IMR-90 (cell line): ENCODE measurements around the gene OR2V2. TPM values are rescaled to one million over a fixed set of nuclear protein-coding genes. Genes with fewer than 3 reads are reported as not detected.

Source experiments
- ATAC-seq: fragments of 200-7000 bp; cut with Tn5 transposase; 2 replicates; pipeline ENCODE4 v1.9.1; 2020; ENCODE audit warnings: low read depth, mild to moderate bottlenecking, moderate library complexity
- BruUV-seq: library from RNA; stranded (reverse); fragments of 400-500 nt; replicated peaks from 2 replicates; lab custom pipeline; 2021; lab: Mats Ljungman, UMichigan
- CTCF ChIA-PET: fragments of 300-600 bp; formaldehyde crosslinking; extraction: SDS; loops from one replicate; lab custom pipeline; 2021; ENCODE audit warnings: antibody characterized with exemption; lab: Yijun Ruan, JAX
- POLR2A ChIA-PET: fragments of 300-600 bp; sonication (Branson Sonifier 250); formaldehyde crosslinking; loops from one replicate; lab custom pipeline; 2022; ENCODE audit warnings: antibody characterized with exemption; ENCODE audit not compliant: unreplicated experiment; lab: Charles Lee
- DNase-seq: peaks from one replicate; pipeline ENCODE4 v3.0.0; 2013
- H2AFZ ChIP-seq: replicated peaks from 2 replicates; pipeline ENCODE3; 2013; ENCODE audit warnings: low read length, mild to moderate bottlenecking; ENCODE audit not compliant: poor library complexity
- H2AK5ac ChIP-seq: 2 replicates; pipeline ENCODE4 v1.6.1; 2013; ENCODE audit warnings: low read depth, low read length, inconsistent platforms
- H2AK9ac ChIP-seq: replicated peaks from 2 replicates; pipeline ENCODE3; 2013; ENCODE audit warnings: mild to moderate bottlenecking, low read depth, low read length, moderate library complexity; ENCODE audit not compliant: poor library complexity
- H2BK120ac ChIP-seq: 2 replicates; pipeline ENCODE4 v1.6.1; 2013; ENCODE audit warnings: low read depth, low read length, inconsistent platforms
- H2BK15ac ChIP-seq: 3 replicates; pipeline ENCODE4 v1.6.1; 2013; ENCODE audit warnings: low read depth, low read length, inconsistent platforms
- H2BK20ac ChIP-seq: 2 replicates; pipeline ENCODE4 v1.6.1; 2013; ENCODE audit warnings: low read depth, mild to moderate bottlenecking, inconsistent platforms, low read length, moderate library complexity
- H2BK5ac ChIP-seq: 2 replicates; pipeline ENCODE4 v1.6.1; 2013; ENCODE audit warnings: mild to moderate bottlenecking, low read depth, low read length, inconsistent platforms; ENCODE audit not compliant: poor library complexity, severe bottlenecking
- H3K14ac ChIP-seq: replicated peaks from 2 replicates; pipeline ENCODE4 v1.6.1; 2013; ENCODE audit warnings: low read depth, low read length, inconsistent platforms
- H3K18ac ChIP-seq: 2 replicates; pipeline ENCODE4 v1.6.1; 2013; ENCODE audit warnings: low read depth, low read length, control low read depth
- H3K23ac ChIP-seq: 2 replicates; pipeline ENCODE4 v1.6.1; 2013; ENCODE audit warnings: low read depth, low read length, inconsistent platforms
- H3K27ac ChIP-seq: 2 replicates; pipeline ENCODE4 v1.5.1; 2013; ENCODE audit warnings: mild to moderate bottlenecking, control low read depth, low read length; ENCODE audit not compliant: insufficient read depth
- H3K27me3 ChIP-seq: 2 replicates; pipeline ENCODE4 v1.6.1; 2013; ENCODE audit warnings: low read length; ENCODE audit not compliant: control insufficient read depth, insufficient read depth
- H3K36me3 ChIP-seq: 2 replicates; pipeline ENCODE4 v1.6.1; 2013; ENCODE audit warnings: low read length, mixed read lengths; ENCODE audit not compliant: control insufficient read depth, insufficient read depth
- H3K4ac ChIP-seq: 2 replicates; pipeline ENCODE4 v1.6.1; 2013; ENCODE audit warnings: low read depth, low read length, inconsistent platforms
- H3K4me1 ChIP-seq: 2 replicates; pipeline ENCODE4 v1.6.1; 2013; ENCODE audit warnings: low read length, mixed read lengths; ENCODE audit not compliant: control insufficient read depth, insufficient read depth
- H3K4me2 ChIP-seq: 2 replicates; pipeline ENCODE4 v1.6.1; 2013; ENCODE audit warnings: low read depth, mild to moderate bottlenecking, control low read depth, low read length, moderate library complexity
- H3K4me3 ChIP-seq: 2 replicates; pipeline ENCODE4 v1.5.1; 2013; ENCODE audit warnings: low read depth, mild to moderate bottlenecking, control low read depth, low read length, moderate library complexity; ENCODE audit not compliant: insufficient read depth
- H3K56ac ChIP-seq: 2 replicates; pipeline ENCODE4 v1.6.1; 2013; ENCODE audit warnings: low read length, inconsistent platforms; ENCODE audit not compliant: insufficient read depth; ENCODE audit errors: extremely low read depth
- H3K79me1 ChIP-seq, 2 experiments: 2 replicates each; pipeline ENCODE4 v1.6.1; 2013; ENCODE audit warnings: low read length in 2 of 2, inconsistent platforms in 1 of 2, low read depth in 1 of 2
- H3K9ac ChIP-seq: 2 replicates; pipeline ENCODE4 v1.6.1; 2013; ENCODE audit warnings: low read depth, low read length, control low read depth
- H3K9me1 ChIP-seq: 2 replicates; pipeline ENCODE4 v1.6.1; 2013; ENCODE audit warnings: low read length, inconsistent platforms; ENCODE audit not compliant: insufficient read depth
- H3K9me3 ChIP-seq: 2 replicates; pipeline ENCODE4 v1.6.1; 2013; ENCODE audit warnings: low read length; ENCODE audit not compliant: control insufficient read depth, insufficient read depth
- H4K20me1 ChIP-seq: 2 replicates; pipeline ENCODE4 v1.6.1; 2013; ENCODE audit warnings: low read length, inconsistent platforms; ENCODE audit not compliant: insufficient read depth
- H4K5ac ChIP-seq: 2 replicates; pipeline ENCODE4 v1.6.1; 2013; ENCODE audit warnings: mild to moderate bottlenecking, low read depth, low read length, control low read depth
- H4K8ac ChIP-seq, 2 experiments: 2 replicates each; pipeline ENCODE4 v1.6.1; 2013; ENCODE audit warnings: low read depth in 2 of 2, low read length in 2 of 2, control low read depth in 1 of 2, inconsistent platforms in 1 of 2
- H4K91ac ChIP-seq: 2 replicates; pipeline ENCODE4 v1.6.1; 2013; ENCODE audit warnings: low read depth, low read length, inconsistent platforms; ENCODE audit not compliant: insufficient read depth
- BHLHE40 ChIP-seq: fragments of 150-350 bp; IDR thresholded peaks from 2 replicates; pipeline ENCODE4 v1.6.1; 2016; ENCODE audit warnings: mild to moderate bottlenecking, low read depth, low read length
- CHD1 ChIP-seq: IDR thresholded peaks from 2 replicates; pipeline ENCODE4 v1.6.1; 2012; ENCODE audit warnings: low read depth, low read length, improper control_type of control experiment
- CTCF ChIP-seq: conservative IDR thresholded peaks from 2 replicates; pipeline ENCODE4 v1.5.1; 2012; ENCODE audit warnings: mild to moderate bottlenecking, low read depth, low read length, improper control_type of control experiment
- MAFK ChIP-seq: IDR thresholded peaks from 2 replicates; pipeline ENCODE4 v1.6.1; 2012; ENCODE audit warnings: low read depth, low read length, improper control_type of control experiment
- MAZ ChIP-seq: IDR thresholded peaks from 2 replicates; pipeline ENCODE4 v1.6.1; 2012; ENCODE audit warnings: low read depth, mild to moderate bottlenecking, low read length, improper control_type of control experiment, moderate library complexity, borderline replicate concordance
- MXI1 ChIP-seq: IDR thresholded peaks from 2 replicates; pipeline ENCODE4 v1.6.1; 2012; ENCODE audit warnings: low read depth, mild to moderate bottlenecking, low read length, moderate library complexity, borderline replicate concordance
- NFE2L2 ChIP-seq: fragments of 150-350 bp; IDR thresholded peaks from 2 replicates; pipeline ENCODE4 v1.6.1; 2016; ENCODE audit warnings: low read depth, mild to moderate bottlenecking, low read length
- POLR2A ChIP-seq: IDR thresholded peaks from 2 replicates; pipeline ENCODE4 v1.6.1; 2012; ENCODE audit warnings: mild to moderate bottlenecking, low read depth, low read length
- RAD21 ChIP-seq: IDR thresholded peaks from 2 replicates; pipeline ENCODE4 v1.6.1; 2012; ENCODE audit warnings: low read length, improper control_type of control experiment
- RCOR1 ChIP-seq: IDR thresholded peaks from 2 replicates; pipeline ENCODE4 v1.6.1; 2012; ENCODE audit warnings: mild to moderate bottlenecking, low read length, improper control_type of control experiment; ENCODE audit not compliant: insufficient replicate concordance
- RFX5 ChIP-seq: IDR thresholded peaks from 2 replicates; pipeline ENCODE4 v1.8.0; 2012; ENCODE audit warnings: low read depth, mild to moderate bottlenecking, low read length, moderate library complexity
- SMC3 ChIP-seq: fragments of 150-350 bp; IDR thresholded peaks from 2 replicates; pipeline ENCODE4 v1.6.1; 2016; ENCODE audit warnings: low read depth, mild to moderate bottlenecking, antibody characterized with exemption, low read length, moderate library complexity
- WGBS, 2 experiments: methylation state at CpG; one replicate each; pipeline versions ENCODE4 v1.1.5 to v1.1.7; 2013; ENCODE audit warnings: missing lambda C conversion rate in 2 of 2; ENCODE audit not compliant: insufficient read length in 1 of 2; ENCODE audit errors: extremely low coverage in 2 of 2; 5-methylcytosine and 5-hydroxymethylcytosine counted together
- dilution Hi-C: fragments of 300-500 bp; cut with HindIII; formaldehyde crosslinking; loops from one replicate; pipeline ENCODE4 v1.14.3; 2018; ENCODE audit warnings: low sequenced_read_pairs; ENCODE audit not compliant: unreplicated experiment
- in situ Hi-C: fragments of 300-500 bp; cut with MboI; formaldehyde crosslinking; loops from 3 replicates; pipeline ENCODE4 v1.14.3; 2019; ENCODE audit warnings: low sequenced_read_pairs, inconsistent platforms, mixed read lengths
- intact Hi-C: fragments of 100-400 bp; cut with micrococcal nuclease; formaldehyde crosslinking; loops from 2 replicates; pipeline ENCODE4 v1.10.0; 2022
- polyA plus RNA-seq, 3 experiments: library from polyadenylated mRNA; depleted of rRNA; stranded (reverse); fragments of >200 nt; gene quantifications; 2 replicates each; pipeline ENCODE4 v1.2.3, GENCODE V29; 2012; ENCODE audit warnings: low replicate concordance in 1 of 3
- total RNA-seq: library from RNA; depleted of rRNA; stranded (reverse); fragments of >200 nt; gene quantifications from 2 replicates; pipeline ENCODE4 v1.2.3, GENCODE V29; 2012
- TF ChIP-seq, protein P1 (sequence below): fragments of 150-350 bp; IDR thresholded peaks from 2 replicates; pipeline ENCODE4 v1.6.1; 2016; ENCODE audit warnings: low read depth, mild to moderate bottlenecking, low read length, moderate library complexity, borderline replicate concordance
- TF ChIP-seq, protein P2 (sequence below): fragments of 150-350 bp; IDR thresholded peaks from 2 replicates; pipeline ENCODE4 v1.6.1; 2017; ENCODE audit warnings: mild to moderate bottlenecking, antibody characterized with exemption, low read length, low read depth

Gene OR2V2
- total and polyA plus RNA-seq, 2 of the 4 experiments (the other 2 are of a cell fraction): not detected

DNA sequence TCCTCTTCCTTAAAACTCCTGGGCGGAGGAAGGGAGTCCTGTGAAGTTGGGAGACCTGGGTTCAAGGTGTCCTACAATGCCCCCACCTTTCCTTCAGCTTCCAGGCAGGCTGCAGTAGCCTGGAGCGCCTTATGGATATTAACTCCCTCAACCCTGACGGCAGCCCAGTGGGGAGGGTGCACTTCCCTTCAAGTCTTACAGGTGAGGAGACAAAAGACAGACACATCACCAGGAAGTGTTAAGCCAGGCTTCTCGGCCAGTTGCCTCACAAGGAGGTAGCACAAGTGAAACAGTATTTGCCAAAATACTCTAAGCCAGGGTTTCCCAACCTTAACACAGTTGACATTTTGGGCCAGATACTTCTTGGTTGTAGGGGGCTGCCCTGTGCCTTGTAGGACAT is 53.4 kb downstream of the OR2V2 start:
- in situ Hi-C loops: no loop called here
- BruUV-seq: no TSS peak
- no peak overlapping the region for H3K4me3 ChIP-seq
- intact Hi-C loops: no loop called here
- H3K79me1 ChIP-seq: no peaks in the 10 kb centered on the region
- dilution Hi-C loops: no loop called here
- no peaks in the 10 kb centered on the region for H3K36me3 ChIP-seq
- no peak overlapping the region for H3K56ac ChIP-seq
- H2BK20ac ChIP-seq: no peak overlapping the region
- DNase-seq (no peak), ATAC-seq (no peak)
- H4K91ac ChIP-seq: no peak overlapping the region
- TF ChIP-seq RAD21 (no peak), NFE2L2 (no peak), CHD1 (no peak), BHLHE40 (no peak), MXI1 (no peak), POLR2A (no peak), RCOR1 (no peak), CTCF (no peak), SMC3 (no peak), MAFK (no peak), MAZ (no peak), RFX5 (no peak)
- TF ChIP-seq, protein P1, sequence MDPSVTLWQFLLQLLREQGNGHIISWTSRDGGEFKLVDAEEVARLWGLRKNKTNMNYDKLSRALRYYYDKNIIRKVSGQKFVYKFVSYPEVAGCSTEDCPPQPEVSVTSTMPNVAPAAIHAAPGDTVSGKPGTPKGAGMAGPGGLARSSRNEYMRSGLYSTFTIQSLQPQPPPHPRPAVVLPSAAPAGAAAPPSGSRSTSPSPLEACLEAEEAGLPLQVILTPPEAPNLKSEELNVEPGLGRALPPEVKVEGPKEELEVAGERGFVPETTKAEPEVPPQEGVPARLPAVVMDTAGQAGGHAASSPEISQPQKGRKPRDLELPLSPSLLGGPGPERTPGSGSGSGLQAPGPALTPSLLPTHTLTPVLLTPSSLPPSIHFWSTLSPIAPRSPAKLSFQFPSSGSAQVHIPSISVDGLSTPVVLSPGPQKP: no peak
- TF ChIP-seq, protein P2, sequence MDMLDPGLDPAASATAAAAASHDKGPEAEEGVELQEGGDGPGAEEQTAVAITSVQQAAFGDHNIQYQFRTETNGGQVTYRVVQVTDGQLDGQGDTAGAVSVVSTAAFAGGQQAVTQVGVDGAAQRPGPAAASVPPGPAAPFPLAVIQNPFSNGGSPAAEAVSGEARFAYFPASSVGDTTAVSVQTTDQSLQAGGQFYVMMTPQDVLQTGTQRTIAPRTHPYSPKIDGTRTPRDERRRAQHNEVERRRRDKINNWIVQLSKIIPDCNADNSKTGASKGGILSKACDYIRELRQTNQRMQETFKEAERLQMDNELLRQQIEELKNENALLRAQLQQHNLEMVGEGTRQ: no peak
- H3K27me3 ChIP-seq: no peaks in the 10 kb centered on the region; the same call in 1 of the 2 replicates
- H2BK120ac ChIP-seq: no peak overlapping the region
- no peak overlapping the region for H2AK9ac ChIP-seq
- H3K18ac ChIP-seq: no peak overlapping the region
- H3K4ac ChIP-seq: no peak overlapping the region
- H3K9me3 ChIP-seq: no peaks in the 10 kb centered on the region
- H3K14ac ChIP-seq: no peak overlapping the region
- POLR2A ChIA-PET: no interaction called here
- CTCF ChIA-PET: no interaction called here
- WGBS, 2 experiments: no CpG with 5 or more reads among the region's 4 CpGs
- no peak overlapping the region for H2BK15ac ChIP-seq
- no peak overlapping the region for H4K5ac ChIP-seq
- peaks cover 2% of the 10 kb centered on the region; the same call in 1 of the 2 replicates for H3K4me1 ChIP-seq
- no peak overlapping the region for H3K27ac ChIP-seq
- H4K20me1 ChIP-seq: no peaks in the 10 kb centered on the region
- 0 out of 2 replicates have a peak, but pooled peaks cover 2% of the 10 kb centered on the region for H3K9me1 ChIP-seq
- no peak overlapping the region for H3K9ac ChIP-seq
- H2AFZ ChIP-seq: no peak overlapping the region
- no peak overlapping the region for H4K8ac ChIP-seq
- H2BK5ac ChIP-seq: no peak overlapping the region
- no peak overlapping the region for H2AK5ac ChIP-seq
- H3K23ac ChIP-seq: no peak overlapping the region
- no peak overlapping the region for H3K4me2 ChIP-seq
